Vagina (tissue), 2 donors: ENCODE results near the gene DGKI.

Experiments used
- POLR2A ChIP-seq, 2 donors: fragments of 450-650 bp; IDR thresholded peaks; one replicate each; pipeline ENCODE4 v1.6.1; 2017; ENCODE audit warnings: antibody characterized with exemption in 2 of 2, mild to moderate bottlenecking in 2 of 2, moderate library complexity in 2 of 2
- POLR2AphosphoS5 ChIP-seq, 2 donors: sonication (generic); formaldehyde crosslinking; IDR thresholded peaks; one replicate each; pipeline ENCODE4 v1.9.0; 2017; ENCODE audit warnings: antibody characterized with exemption in 2 of 2, mild to moderate bottlenecking in 2 of 2, low read depth in 1 of 2; ENCODE audit not compliant: insufficient read depth in 1 of 2
- TF ChIP-seq, protein P1 (sequence below), 3 experiments: fragments of 450-650 bp in 2 of 3; fragments of 200-600 bp in 1 of 3; sonication (generic) in 1 of 3; IDR thresholded peaks; one replicate each; pipeline ENCODE4 v1.5.1; 2017 to 2019; ENCODE audit warnings: antibody characterized with exemption in 3 of 3, mild to moderate bottlenecking in 2 of 3, moderate library complexity in 2 of 3

DNA sequence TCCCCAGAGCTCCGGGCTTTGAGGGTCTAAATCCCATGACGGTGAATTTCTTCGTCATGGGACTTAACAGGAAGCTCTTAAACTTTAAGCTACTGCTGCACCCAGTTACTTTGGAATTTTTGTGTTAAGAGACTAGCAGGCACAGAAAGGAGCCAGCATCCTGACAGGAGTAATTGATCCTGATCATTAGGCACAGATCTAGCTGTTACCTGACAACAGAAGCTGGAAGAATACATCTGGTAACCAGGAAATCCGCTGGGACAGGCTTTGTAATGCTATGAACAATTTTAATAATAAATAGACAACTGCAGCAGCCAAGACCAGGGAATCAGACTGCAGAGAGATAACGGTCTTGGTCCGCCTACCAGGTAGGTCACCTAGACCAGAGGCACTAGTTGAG, 210.9 kb downstream of the DGKI start:
- TF ChIP-seq, protein P1, sequence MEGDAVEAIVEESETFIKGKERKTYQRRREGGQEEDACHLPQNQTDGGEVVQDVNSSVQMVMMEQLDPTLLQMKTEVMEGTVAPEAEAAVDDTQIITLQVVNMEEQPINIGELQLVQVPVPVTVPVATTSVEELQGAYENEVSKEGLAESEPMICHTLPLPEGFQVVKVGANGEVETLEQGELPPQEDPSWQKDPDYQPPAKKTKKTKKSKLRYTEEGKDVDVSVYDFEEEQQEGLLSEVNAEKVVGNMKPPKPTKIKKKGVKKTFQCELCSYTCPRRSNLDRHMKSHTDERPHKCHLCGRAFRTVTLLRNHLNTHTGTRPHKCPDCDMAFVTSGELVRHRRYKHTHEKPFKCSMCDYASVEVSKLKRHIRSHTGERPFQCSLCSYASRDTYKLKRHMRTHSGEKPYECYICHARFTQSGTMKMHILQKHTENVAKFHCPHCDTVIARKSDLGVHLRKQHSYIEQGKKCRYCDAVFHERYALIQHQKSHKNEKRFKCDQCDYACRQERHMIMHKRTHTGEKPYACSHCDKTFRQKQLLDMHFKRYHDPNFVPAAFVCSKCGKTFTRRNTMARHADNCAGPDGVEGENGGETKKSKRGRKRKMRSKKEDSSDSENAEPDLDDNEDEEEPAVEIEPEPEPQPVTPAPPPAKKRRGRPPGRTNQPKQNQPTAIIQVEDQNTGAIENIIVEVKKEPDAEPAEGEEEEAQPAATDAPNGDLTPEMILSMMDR (IDR thresholded peaks at IDR 0.05), result no peak
- TF ChIP-seq POLR2AphosphoS5 (IDR thresholded peaks at IDR 0.05; ENCODE audit: insufficient read depth in 1 of 2, low read depth in 1 of 2) (no peak), POLR2A (IDR thresholded peaks at IDR 0.05) (no peak)
